ENCODE data around the gene HAUS8.

GRCh38 chr19:17090583-17090982, 15.3 kb upstream of the HAUS8 start:
- peak in 1 of 3 donors; percentile 83 for TF ChIP-seq POLR2AphosphoS5 (IDR thresholded peaks at IDR 0.05)
- no peak for TF ChIP-seq POLR2A (IDR thresholded peaks at IDR 0.05)
- TF ChIP-seq CTCF (IDR thresholded peaks at IDR 0.05 in 8 of 11, conservative IDR thresholded peaks at IDR 0.05 in 3 of 11) = peak in 1 of 11 experiments; percentile 10
